OCI-M2 (cell line): Measurements from ENCODE around the gene RASA3.

ENCODE experiments used
- DNase-seq: peaks from one replicate; lab custom pipeline; 2025; ENCODE audit not compliant: unreplicated experiment; lab: John Stamatoyannopoulos, UW

RASA3 gene

GRCh38 chr13:113928685-113929627 lies 203.5 kb downstream of the RASA3 start:
- no peak for DNase-seq
